ENCODE measurements around the gene TBXT.

TBXT gene

DNA sequence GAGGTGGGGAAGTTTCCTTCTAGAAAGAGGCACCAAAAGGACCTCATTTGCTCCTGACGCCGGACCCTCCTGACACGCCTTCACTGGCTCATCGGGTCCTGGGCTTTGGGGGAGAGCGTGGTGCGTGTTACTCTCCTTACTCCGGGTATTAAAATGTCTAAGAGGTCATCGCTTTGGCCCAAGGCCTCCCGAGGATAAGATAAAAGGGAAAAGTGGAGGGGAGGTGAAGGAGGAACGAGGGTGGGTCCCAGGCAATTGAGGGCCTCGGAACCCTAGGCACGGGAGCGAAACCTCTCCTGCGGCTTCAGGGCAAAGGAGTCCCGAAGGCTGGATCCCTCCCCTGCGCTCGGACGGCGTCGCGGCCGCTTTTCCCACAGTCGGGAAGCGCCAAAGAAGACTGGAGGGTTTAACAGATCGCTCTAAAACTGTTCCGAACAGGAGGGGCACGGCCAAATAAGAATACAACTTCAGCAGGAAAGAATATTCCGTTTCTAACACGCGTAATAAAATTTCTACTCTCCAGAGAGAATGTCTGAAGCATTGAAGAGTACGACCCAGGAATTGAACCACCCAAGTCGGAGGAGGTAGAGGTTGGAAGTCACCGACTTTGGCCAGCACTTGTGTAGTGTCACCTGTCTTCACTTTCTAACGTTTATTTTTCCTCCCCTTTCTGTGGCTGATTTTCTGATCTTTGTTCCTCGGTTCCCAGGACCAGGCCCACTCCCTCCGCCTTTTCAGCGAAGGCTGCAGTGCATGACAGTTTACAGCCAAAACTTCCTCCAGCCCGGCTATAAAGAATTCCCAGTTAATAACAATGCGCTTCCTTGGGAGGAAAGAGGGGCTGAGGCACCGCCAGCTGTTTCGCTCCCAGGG is 2.1 kb upstream of the TBXT start:
- H3K4me1 ChIP-seq (ENCODE audit: control insufficient read depth, low read length), result peaks cover 22% of the 10 kb centered on the region
- no peaks in the 10 kb centered on the region for H3F3A ChIP-seq (ENCODE audit: control insufficient read depth, insufficient read depth)
- H4K20me1 ChIP-seq (ENCODE audit: control insufficient read depth, insufficient read depth, low read depth, low read length), result no peaks in the 10 kb centered on the region
- TF ChIP-seq, protein P1, sequence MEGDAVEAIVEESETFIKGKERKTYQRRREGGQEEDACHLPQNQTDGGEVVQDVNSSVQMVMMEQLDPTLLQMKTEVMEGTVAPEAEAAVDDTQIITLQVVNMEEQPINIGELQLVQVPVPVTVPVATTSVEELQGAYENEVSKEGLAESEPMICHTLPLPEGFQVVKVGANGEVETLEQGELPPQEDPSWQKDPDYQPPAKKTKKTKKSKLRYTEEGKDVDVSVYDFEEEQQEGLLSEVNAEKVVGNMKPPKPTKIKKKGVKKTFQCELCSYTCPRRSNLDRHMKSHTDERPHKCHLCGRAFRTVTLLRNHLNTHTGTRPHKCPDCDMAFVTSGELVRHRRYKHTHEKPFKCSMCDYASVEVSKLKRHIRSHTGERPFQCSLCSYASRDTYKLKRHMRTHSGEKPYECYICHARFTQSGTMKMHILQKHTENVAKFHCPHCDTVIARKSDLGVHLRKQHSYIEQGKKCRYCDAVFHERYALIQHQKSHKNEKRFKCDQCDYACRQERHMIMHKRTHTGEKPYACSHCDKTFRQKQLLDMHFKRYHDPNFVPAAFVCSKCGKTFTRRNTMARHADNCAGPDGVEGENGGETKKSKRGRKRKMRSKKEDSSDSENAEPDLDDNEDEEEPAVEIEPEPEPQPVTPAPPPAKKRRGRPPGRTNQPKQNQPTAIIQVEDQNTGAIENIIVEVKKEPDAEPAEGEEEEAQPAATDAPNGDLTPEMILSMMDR (IDR thresholded peaks at IDR 0.05; ENCODE audit: low read depth, low read length, poor library complexity, severe bottlenecking), result no peak
- no peak for TF ChIP-seq EZH2phosphoT487 (IDR thresholded peaks at IDR 0.05; ENCODE audit: borderline replicate concordance, low read length)
- H3K27ac ChIP-seq (ENCODE audit: low read depth, low read length), result no peak overlapping the region
- no peaks in the 10 kb centered on the region for H3K27me3 ChIP-seq (ENCODE audit: control insufficient read depth, low read length)
- H3K9me2 ChIP-seq (replicated peaks; ENCODE audit: control insufficient read depth, low read length), result no peaks in the 10 kb centered on the region
- H3K79me2 ChIP-seq (ENCODE audit: control insufficient read depth, low read length), result no peaks in the 10 kb centered on the region
- H3K4me3 ChIP-seq (ENCODE audit: low read length), result no peak overlapping the region
- H3K4me2 ChIP-seq (ENCODE audit: low read length), result no peak overlapping the region
- no peaks in the 10 kb centered on the region for H3K36me3 ChIP-seq (ENCODE audit: control insufficient read depth, low read length)
- H3K9me3 ChIP-seq (ENCODE audit: control insufficient read depth, insufficient read depth, low read length), result no peaks in the 10 kb centered on the region

DNA sequence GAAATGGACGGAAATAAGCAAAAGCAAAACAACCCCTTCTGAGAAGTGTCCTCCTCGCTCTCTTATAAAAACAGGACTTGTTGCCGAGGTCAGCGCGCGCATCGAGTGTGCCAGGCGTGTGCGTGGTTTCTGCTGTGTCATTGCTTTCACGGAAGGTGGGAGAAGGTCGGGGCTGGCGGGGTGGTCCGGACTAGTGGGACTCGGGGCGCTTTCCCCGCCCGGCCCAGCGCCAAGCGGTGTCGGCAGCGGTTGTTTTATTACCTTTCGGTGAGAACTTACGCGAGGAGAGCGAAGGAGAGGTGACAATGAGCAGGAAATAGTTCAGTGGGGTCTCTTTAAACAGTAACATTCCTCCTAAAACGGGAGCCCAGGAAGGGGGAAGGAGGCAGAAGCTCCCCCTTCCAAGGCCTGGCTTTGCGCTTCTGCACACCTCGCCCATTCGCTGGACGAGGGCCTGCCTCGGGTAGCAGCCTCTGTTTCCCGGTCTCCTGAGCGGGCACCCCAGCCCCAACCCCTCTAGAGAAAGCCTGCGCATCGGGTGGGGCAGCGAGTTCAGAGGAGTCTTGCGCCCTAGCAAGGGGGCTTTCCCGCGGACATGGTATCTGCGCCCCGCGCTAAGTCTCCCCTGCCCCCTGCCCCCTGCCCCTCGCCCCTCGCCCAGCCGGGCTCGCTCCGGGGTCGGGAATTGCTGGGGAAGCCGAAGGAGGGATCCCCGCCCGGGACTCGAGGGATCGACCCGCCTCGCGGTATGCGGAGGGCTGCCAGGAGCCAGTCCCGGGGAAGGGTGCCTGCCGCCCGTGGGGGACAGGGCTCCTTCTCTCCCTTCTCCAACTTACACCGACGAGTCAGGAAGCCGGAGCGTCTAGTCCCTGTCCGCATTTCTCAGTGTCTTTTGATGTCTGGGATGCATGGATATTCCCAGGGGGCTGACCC is 1.2 kb upstream of the TBXT start:
- no peak for TF ChIP-seq EZH2phosphoT487 (IDR thresholded peaks at IDR 0.05; ENCODE audit: borderline replicate concordance, low read length)
- TF ChIP-seq, protein P1 (IDR thresholded peaks at IDR 0.05; ENCODE audit: low read depth, low read length, poor library complexity, severe bottlenecking), result no peak
- Histone ChIP-seq H3K9me3 (ENCODE audit: control insufficient read depth, insufficient read depth, low read length) (no peaks in the 10 kb centered on the region), H3K9me2 (replicated peaks; ENCODE audit: control insufficient read depth, low read length) (no peaks in the 10 kb centered on the region), H3K27me3 (ENCODE audit: control insufficient read depth, low read length) (no peaks in the 10 kb centered on the region), H3K4me2 (ENCODE audit: low read length) (no peak overlapping the region), H3F3A (ENCODE audit: control insufficient read depth, insufficient read depth) (no peaks in the 10 kb centered on the region), H3K27ac (ENCODE audit: low read depth, low read length) (no peak overlapping the region), H3K4me1 (ENCODE audit: control insufficient read depth, low read length) (peaks cover 13% of the 10 kb centered on the region), H3K36me3 (ENCODE audit: control insufficient read depth, low read length) (no peaks in the 10 kb centered on the region), H3K4me3 (ENCODE audit: low read length) (no peak overlapping the region), H4K20me1 (ENCODE audit: control insufficient read depth, insufficient read depth, low read depth, low read length) (no peaks in the 10 kb centered on the region), H3K79me2 (ENCODE audit: control insufficient read depth, low read length) (no peaks in the 10 kb centered on the region)

DNA sequence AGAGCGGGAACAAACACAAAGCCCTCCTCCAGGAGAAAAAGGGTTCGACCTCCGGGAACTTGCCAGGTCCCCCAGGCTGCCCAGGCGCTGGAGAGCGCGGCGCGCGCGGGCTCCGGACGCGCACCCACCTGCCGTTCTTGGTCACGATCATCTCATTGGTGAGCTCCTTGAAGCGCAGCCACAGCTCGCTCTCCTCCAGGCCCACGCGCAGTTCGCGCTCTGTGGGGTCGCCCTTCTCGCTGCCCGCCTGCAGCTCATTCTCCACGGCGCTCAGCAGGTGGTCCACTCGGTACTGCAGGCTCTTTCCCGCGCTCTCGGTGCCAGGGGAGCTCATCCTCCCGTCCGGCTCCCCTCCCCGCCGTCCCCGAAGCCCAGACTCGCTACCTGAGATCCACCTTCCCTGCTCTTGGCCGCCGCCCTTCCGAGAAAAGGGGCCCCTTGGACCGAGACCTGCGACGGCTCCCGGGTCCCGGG is 356 bp downstream of the TBXT start:
- Histone ChIP-seq H3F3A (ENCODE audit: control insufficient read depth, insufficient read depth) (no peaks in the 10 kb centered on the region), H3K9me2 (replicated peaks; ENCODE audit: control insufficient read depth, low read length) (no peaks in the 10 kb centered on the region), H3K27ac (ENCODE audit: low read depth, low read length) (no peak overlapping the region), H3K27me3 (ENCODE audit: control insufficient read depth, low read length) (no peaks in the 10 kb centered on the region), H4K20me1 (ENCODE audit: control insufficient read depth, insufficient read depth, low read depth, low read length) (no peaks in the 10 kb centered on the region), H3K4me3 (ENCODE audit: low read length) (no peak overlapping the region), H3K79me2 (ENCODE audit: control insufficient read depth, low read length) (no peaks in the 10 kb centered on the region), H3K9me3 (ENCODE audit: control insufficient read depth, insufficient read depth, low read length) (no peaks in the 10 kb centered on the region), H3K4me1 (ENCODE audit: control insufficient read depth, low read length) (no peaks in the 10 kb centered on the region), H3K4me2 (ENCODE audit: low read length) (no peak overlapping the region), H3K36me3 (ENCODE audit: control insufficient read depth, low read length) (no peaks in the 10 kb centered on the region)
- TF ChIP-seq, protein P1 (IDR thresholded peaks at IDR 0.05; ENCODE audit: low read depth, low read length, poor library complexity, severe bottlenecking), result no peak
- TF ChIP-seq EZH2phosphoT487 (IDR thresholded peaks at IDR 0.05; ENCODE audit: borderline replicate concordance, low read length), result no peak
